Putamen (tissue), 1 donor: ENCODE measurements around the gene ZNF775.
"Not testable (repeated sequence)": the region's sequence is repeated elsewhere in the genome, so short reads cannot be mapped to it uniquely, and the experiment has no call there.

Experiments used
- DNase-seq: peaks from one replicate; pipeline ENCODE4 v3.0.0-alpha.2; 2016; ENCODE audit warnings: low spot score

The ZNF775 gene

GRCh38 chr7:150382123-150382843, 3.2 kb downstream of the ZNF775 start:
- no peak for DNase-seq

GRCh38 chr7:150382844-150383225, 3.7 kb downstream of the ZNF775 start:
- DNase-seq, result no peak

GRCh38 chr7:150383710-150384397, 4.7 kb downstream of the ZNF775 start:
- DNase-seq, result peak; percentile 99

- DNase-seq, result no peak
Measured at GRCh38 chr7:150384406-150385301, 5.5 kb downstream of the ZNF775 start.

- DNase-seq, result no peak
Measured at GRCh38 chr7:150385302-150385723, 6.2 kb downstream of the ZNF775 start.

GRCh38 chr7:150385884-150386283, 6.8 kb downstream of the ZNF775 start:
- not testable (repeated sequence) for DNase-seq

- DNase-seq, result no peak
Measured at GRCh38 chr7:150388306-150388705, 9.2 kb downstream of the ZNF775 start.

GRCh38 chr7:150388709-150389531, 9.8 kb downstream of the ZNF775 start:
- DNase-seq, result peak; percentile 89

GRCh38 chr7:150389532-150389816, 10.3 kb downstream of the ZNF775 start:
- DNase-seq, result no peak

- no peak for DNase-seq
Measured at GRCh38 chr7:150390205-150390604, 11.1 kb downstream of the ZNF775 start.

GRCh38 chr7:150393325-150393724, 14.2 kb downstream of the ZNF775 start:
- no peak for DNase-seq

- DNase-seq, result no peak
Measured at GRCh38 chr7:150396426-150396825, 17.3 kb downstream of the ZNF775 start.

GRCh38 chr7:150396851-150397260, 17.7 kb downstream of the ZNF775 start:
- DNase-seq, result no peak

- no peak for DNase-seq
Measured at GRCh38 chr7:150397346-150398107, 18.4 kb downstream of the ZNF775 start.

- no peak for DNase-seq
Measured at GRCh38 chr7:150398108-150398964, 19.2 kb downstream of the ZNF775 start.

GRCh38 chr7:150398965-150399320, 19.8 kb downstream of the ZNF775 start:
- no peak for DNase-seq

GRCh38 chr7:150399421-150400007, 20.4 kb downstream of the ZNF775 start:
- no peak for DNase-seq

- no peak for DNase-seq
Measured at GRCh38 chr7:150400008-150400787, 21.1 kb downstream of the ZNF775 start.

GRCh38 chr7:150400788-150401423, 21.8 kb downstream of the ZNF775 start:
- DNase-seq, result no peak
